Measurements from ENCODE around the gene SAMHD1.

DNA sequence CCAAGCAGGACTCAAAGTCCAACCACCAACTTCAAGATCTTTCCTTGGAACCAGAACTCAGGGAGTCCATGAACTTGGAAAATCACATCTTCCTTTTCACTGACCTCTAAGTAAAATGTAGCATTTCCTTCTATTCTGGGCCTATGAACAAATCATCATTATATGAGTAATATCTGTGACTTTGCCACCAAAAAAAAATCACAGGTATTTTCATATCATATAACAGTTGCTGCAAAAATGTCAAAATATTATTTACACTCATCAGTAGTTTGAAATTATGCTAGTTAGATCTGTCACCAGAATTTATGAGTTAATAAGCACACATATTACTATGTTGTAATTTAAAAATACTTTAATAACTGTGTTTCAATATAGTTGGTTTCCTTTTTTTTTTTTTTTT, 102.8 kb downstream of the SAMHD1 start:
- TF ChIP-seq EZH2 (IDR thresholded peaks at IDR 0.05; ENCODE audit: low read depth, low read length, severe bottlenecking) (no peak), TEAD4 (IDR thresholded peaks at IDR 0.05; ENCODE audit: low read depth, low read length) (no peak), SUZ12 (IDR thresholded peaks at IDR 0.05; ENCODE audit: low read length) (no peak), CTCF (IDR thresholded peaks at IDR 0.05; ENCODE audit: control extremely low read depth in 1 of 3, insufficient read depth in 1 of 3, low read depth in 1 of 3, low read length in 3 of 3) (no peak), RNF2 (IDR thresholded peaks at IDR 0.05; ENCODE audit: borderline replicate concordance, low read depth, low read length, missing control alignments, poor library complexity, severe bottlenecking) (no peak)
- TF ChIP-seq, protein P1, sequence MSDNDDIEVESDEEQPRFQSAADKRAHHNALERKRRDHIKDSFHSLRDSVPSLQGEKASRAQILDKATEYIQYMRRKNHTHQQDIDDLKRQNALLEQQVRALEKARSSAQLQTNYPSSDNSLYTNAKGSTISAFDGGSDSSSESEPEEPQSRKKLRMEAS (IDR thresholded peaks at IDR 0.05) = no peak
